GM23338 (cell line): ENCODE results near the gene APOD. TPM values are rescaled to one million over a fixed set of nuclear protein-coding genes. Genes with fewer than 3 reads are reported as not detected.
A peak's percentile ranks its signal among the peaks of the same experiment; 100 is the strongest.

Experiments used
- ATAC-seq: fragments of 200-7000 bp; cut with Tn5 transposase; 3 replicates; pipeline ENCODE4 v1.9.1; 2020
- DNase-seq: peaks from one replicate; pipeline ENCODE4 v3.0.0-alpha.2; 2015; ENCODE audit warnings: low spot score
- H2AFZ ChIP-seq: fragments of 200-600 bp; sonication (generic); 2 replicates; pipeline ENCODE4 v1.8.0; 2016; ENCODE audit warnings: antibody characterized with exemption, mild to moderate bottlenecking, moderate library complexity
- H3F3A ChIP-seq: fragments of 200-600 bp; sonication (generic); replicated peaks from 2 replicates; pipeline ENCODE4 v1.8.0; 2017; ENCODE audit warnings: antibody characterized with exemption, mixed run types, low read depth
- H3K27ac ChIP-seq: fragments of 200-600 bp; sonication (generic); 2 replicates; pipeline ENCODE4 v1.6.1; 2016; ENCODE audit warnings: low read depth
- H3K27me3 ChIP-seq: fragments of 200-600 bp; sonication (generic); 2 replicates; pipeline ENCODE4 v1.8.0; 2016; ENCODE audit warnings: mild to moderate bottlenecking, mixed run types, moderate library complexity; ENCODE audit not compliant: insufficient read depth
- H3K36me3 ChIP-seq: fragments of 200-600 bp; sonication (generic); 2 replicates; pipeline ENCODE4 v1.8.0; 2016; ENCODE audit warnings: mild to moderate bottlenecking; ENCODE audit not compliant: insufficient read depth
- H3K4me1 ChIP-seq: fragments of 200-600 bp; sonication (generic); 2 replicates; pipeline ENCODE4 v1.8.0; 2016; ENCODE audit warnings: mild to moderate bottlenecking, moderate library complexity; ENCODE audit not compliant: insufficient read depth
- H3K4me2 ChIP-seq: fragments of 200-600 bp; sonication (generic); 2 replicates; pipeline ENCODE4 v1.7.1; 2017; ENCODE audit warnings: mixed run types
- H3K4me3 ChIP-seq: fragments of 200-600 bp; sonication (generic); 2 replicates; pipeline ENCODE4 v1.6.1; 2016; ENCODE audit warnings: mixed run types
- H3K79me2 ChIP-seq: fragments of 200-600 bp; sonication (generic); replicated peaks from 2 replicates; pipeline ENCODE4 v1.8.0; 2017; ENCODE audit warnings: mild to moderate bottlenecking; ENCODE audit not compliant: insufficient read depth
- H3K9me2 ChIP-seq: fragments of 200-600 bp; sonication (generic); 2 replicates; pipeline ENCODE4 v1.8.0; 2017; ENCODE audit not compliant: insufficient read depth
- H4K20me1 ChIP-seq: fragments of 200-600 bp; sonication (generic); replicated peaks from 2 replicates; pipeline ENCODE4 v1.8.0; 2017; ENCODE audit warnings: mild to moderate bottlenecking; ENCODE audit not compliant: insufficient read depth
- H3K27ac Mint-ChIP-seq: 2 replicates; pipeline ENCODE4 v1.8.0; 2020; ENCODE audit warnings: inconsistent platforms, mild to moderate bottlenecking, moderate library complexity, mixed read lengths
- H3K27me3 Mint-ChIP-seq: 3 replicates; pipeline ENCODE4 v1.8.0; 2022; ENCODE audit warnings: low read depth, mild to moderate bottlenecking, moderate library complexity, mixed read lengths, inconsistent platforms; ENCODE audit not compliant: insufficient read depth, poor library complexity
- H3K36me3 Mint-ChIP-seq: 3 replicates; pipeline ENCODE4 v1.8.0; 2021; ENCODE audit warnings: low read depth, mild to moderate bottlenecking, inconsistent platforms, moderate library complexity, mixed read lengths
- H3K4me1 Mint-ChIP-seq: 3 replicates; pipeline ENCODE4 v1.8.0; 2020; ENCODE audit warnings: mild to moderate bottlenecking, inconsistent platforms, mixed read lengths
- H3K4me3 Mint-ChIP-seq: 3 replicates; pipeline ENCODE4 v1.8.0; 2021; ENCODE audit warnings: moderate library complexity, mild to moderate bottlenecking, inconsistent platforms, mixed read lengths
- H3K9me3 Mint-ChIP-seq: 3 replicates; pipeline ENCODE4 v1.8.0; 2020; ENCODE audit warnings: moderate library complexity, mild to moderate bottlenecking, inconsistent platforms, mixed read lengths
- CREB1 ChIP-seq: fragments of 250-450 bp; sonication (Bioruptor Pico); IDR thresholded peaks from 2 replicates; pipeline ENCODE4 v1.5.0; 2020; ENCODE audit warnings: low read depth, mild to moderate bottlenecking, moderate library complexity
- CTCF ChIP-seq, 2 experiments: fragments of 200-600 bp in 1 of 2; sonication (generic) in 1 of 2; conservative IDR thresholded peaks; 2 replicates each; pipeline versions ENCODE4 v1.5.1 to v1.6.1; 2016 to 2017; ENCODE audit warnings: antibody characterized with exemption in 2 of 2, low read depth in 2 of 2, mild to moderate bottlenecking in 2 of 2, moderate library complexity in 1 of 2
- ETS1 ChIP-seq: IDR thresholded peaks from 2 replicates; pipeline ENCODE4 v1.6.1; 2016; ENCODE audit warnings: antibody characterized with exemption
- EZH2 ChIP-seq: fragments of 200-600 bp; sonication (generic); IDR thresholded peaks from one replicate; pipeline ENCODE4 v1.8.0; 2017; ENCODE audit warnings: antibody characterized with exemption, mild to moderate bottlenecking, low read depth; ENCODE audit not compliant: unreplicated experiment
- EZH2phosphoT487 ChIP-seq: fragments of 200-600 bp; sonication (generic); IDR thresholded peaks from one replicate; pipeline ENCODE4 v1.8.1; 2018; ENCODE audit warnings: antibody characterized with exemption; ENCODE audit not compliant: unreplicated experiment
- JUNB ChIP-seq: IDR thresholded peaks from one replicate; pipeline ENCODE4 v1.6.1; 2016; ENCODE audit warnings: antibody characterized with exemption; ENCODE audit not compliant: unreplicated experiment
- POLR2AphosphoS5 ChIP-seq: IDR thresholded peaks from 2 replicates; pipeline ENCODE4 v1.6.1; 2016; ENCODE audit warnings: antibody characterized with exemption, low read depth
- STAT1 ChIP-seq: IDR thresholded peaks from one replicate; pipeline ENCODE4 v1.6.1; 2016; ENCODE audit warnings: antibody characterized with exemption; ENCODE audit not compliant: unreplicated experiment
- ZNF114 ChIP-seq: fragments of 250-450 bp; sonication (Bioruptor Pico); IDR thresholded peaks from 2 replicates; pipeline ENCODE4 v1.5.0; 2020; ENCODE audit warnings: mild to moderate bottlenecking, moderate library complexity
- ZNF331 ChIP-seq: fragments of 250-450 bp; sonication (Bioruptor Pico); IDR thresholded peaks from 2 replicates; pipeline ENCODE4 v1.5.0; 2020; ENCODE audit warnings: low read depth, mild to moderate bottlenecking, moderate library complexity
- polyA plus RNA-seq: library from polyadenylated mRNA; unstranded; fragments of >200 nt; fragmentation: Nextera tagmentation; extraction: Ambion mirVana; gene quantifications from 2 replicates; pipeline ENCODE4 v1.2.1, GENCODE V29; 2016
- total RNA-seq: library from RNA; depleted of rRNA; stranded (reverse); fragments of >200 nt; shearing (Covaris generic); gene quantifications from 2 replicates; pipeline ENCODE4 v1.2.3, GENCODE V29; 2014
- TF ChIP-seq, protein P1 (sequence below): fragments of 250-450 bp; sonication (Bioruptor Pico); IDR thresholded peaks from 2 replicates; pipeline ENCODE4 v1.5.0; 2020; ENCODE audit warnings: mild to moderate bottlenecking, moderate library complexity

APOD gene
- total and polyA plus RNA-seq, 2 experiments from 2014 or later, result not detected

- Mint-ChIP-seq H3K36me3 (no peaks in the 10 kb centered on the region), H3K27me3 (peaks cover 11% of the 10 kb centered on the region), H3K9me3 (no peaks in the 10 kb centered on the region), H3K4me1 (peaks cover 40% of the 10 kb centered on the region), H3K4me3 (peak overlapping the region; percentile 86), H3K27ac (peak overlapping the region; percentile 68; the same call in 1 of the 2 replicates)
- Histone ChIP-seq H3F3A (no peaks in the 10 kb centered on the region), H3K27ac (no peak overlapping the region), H3K4me3 (peak overlapping the region; percentile 89), H3K36me3 (no peaks in the 10 kb centered on the region), H3K27me3 (peaks cover 33% of the 10 kb centered on the region), H2AFZ (peak overlapping the region; percentile 99), H3K79me2 (peaks cover 37% of the 10 kb centered on the region), H3K4me1 (peaks cover 45% of the 10 kb centered on the region), H3K4me2 (peak overlapping the region; percentile 89), H3K9me2 (no peaks in the 10 kb centered on the region), H4K20me1 (peaks cover 9% of the 10 kb centered on the region; the same call in 1 of the 2 replicates)
- DNase-seq (peak; percentile 50), ATAC-seq (peak; percentile 55)
- peak; percentile 83 for TF ChIP-seq CREB1 (CRISPR knock-in tag)
- no peak for TF ChIP-seq STAT1
These were observed 40.1 kb downstream of the APOD start for GRCh38 chr3:195543500-195544229.

DNA sequence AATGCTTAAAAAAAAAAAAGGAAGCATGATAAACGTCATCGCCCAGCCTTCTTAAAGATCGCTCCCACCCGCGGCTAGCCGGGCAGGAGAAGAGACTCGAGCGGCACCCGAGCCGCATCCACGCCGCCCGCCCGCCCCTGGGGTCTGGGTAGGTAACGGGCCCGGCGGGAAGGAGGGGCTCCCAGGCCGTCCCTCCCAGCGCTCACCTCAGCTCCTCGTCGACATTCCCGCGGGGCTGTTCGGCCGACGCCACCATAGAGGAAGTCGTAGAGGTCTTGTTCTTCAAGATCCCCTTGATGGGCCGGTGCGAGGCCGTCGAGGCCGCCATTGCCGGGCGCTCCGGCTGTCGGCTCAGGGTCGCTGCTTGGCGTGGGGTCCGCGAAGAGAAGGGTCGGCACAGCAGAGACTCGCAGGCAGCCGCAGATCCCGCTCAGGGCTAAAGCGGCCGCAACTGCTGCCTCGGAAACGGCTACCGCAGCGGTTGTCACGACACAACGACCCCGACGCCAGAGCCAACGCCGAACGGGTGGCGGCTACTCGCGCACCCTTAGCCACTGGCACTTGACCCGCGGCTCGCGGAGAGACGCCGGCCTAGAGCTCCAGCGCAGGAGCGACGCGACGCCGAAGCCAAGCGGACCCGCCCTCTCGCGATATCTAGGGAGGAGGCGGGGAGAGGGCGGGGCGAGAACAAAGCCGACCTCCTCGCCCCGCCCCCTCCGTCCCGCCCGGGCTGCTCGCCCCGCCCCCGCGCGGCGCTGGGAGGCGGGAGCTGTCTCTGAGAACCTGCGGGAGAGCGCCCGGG lies 40.8 kb downstream of the APOD start, which contains the start of gene PPP1R2:
TSS of gene PPP1R2 (minus strand) at position 628 of the 802 bp plus-strand sequence. CDS start at position 328, 300 bp downstream.
- H4K20me1 ChIP-seq, result peaks cover 9% of the 10 kb centered on the region; the same call in 1 of the 2 replicates
- ATAC-seq (peak; percentile 89), DNase-seq (peak; percentile 94)
- H3K4me1 ChIP-seq, result peaks cover 39% of the 10 kb centered on the region
- peaks cover 33% of the 10 kb centered on the region for H3K27me3 ChIP-seq
- peak within 1 kb of the TSS; percentile 68; the same call in 1 of the 2 replicates for H3K27ac Mint-ChIP-seq
- no peaks in the 10 kb centered on the region for H3K36me3 Mint-ChIP-seq
- H3K4me3 ChIP-seq, result peak within 1 kb of the TSS; percentile 89
- H3K9me3 Mint-ChIP-seq, result no peaks in the 10 kb centered on the region
- H3K9me2 ChIP-seq, result no peaks in the 10 kb centered on the region
- H3K27me3 Mint-ChIP-seq, result peaks cover 11% of the 10 kb centered on the region
- no peaks in the 10 kb centered on the region for H3F3A ChIP-seq
- H3K4me3 Mint-ChIP-seq, result peak within 1 kb of the TSS; percentile 86
- TF ChIP-seq CTCF (conservative IDR thresholded peaks at IDR 0.05; ENCODE audit: low read depth in 2 of 2) (no peak), EZH2 (no peak), EZH2phosphoT487 (no peak), POLR2AphosphoS5 (peak; percentile 95), ETS1 (no peak), JUNB (no peak), ZNF114 (CRISPR knock-in tag) (no peak), ZNF331 (no peak)
- TF ChIP-seq, protein P1, sequence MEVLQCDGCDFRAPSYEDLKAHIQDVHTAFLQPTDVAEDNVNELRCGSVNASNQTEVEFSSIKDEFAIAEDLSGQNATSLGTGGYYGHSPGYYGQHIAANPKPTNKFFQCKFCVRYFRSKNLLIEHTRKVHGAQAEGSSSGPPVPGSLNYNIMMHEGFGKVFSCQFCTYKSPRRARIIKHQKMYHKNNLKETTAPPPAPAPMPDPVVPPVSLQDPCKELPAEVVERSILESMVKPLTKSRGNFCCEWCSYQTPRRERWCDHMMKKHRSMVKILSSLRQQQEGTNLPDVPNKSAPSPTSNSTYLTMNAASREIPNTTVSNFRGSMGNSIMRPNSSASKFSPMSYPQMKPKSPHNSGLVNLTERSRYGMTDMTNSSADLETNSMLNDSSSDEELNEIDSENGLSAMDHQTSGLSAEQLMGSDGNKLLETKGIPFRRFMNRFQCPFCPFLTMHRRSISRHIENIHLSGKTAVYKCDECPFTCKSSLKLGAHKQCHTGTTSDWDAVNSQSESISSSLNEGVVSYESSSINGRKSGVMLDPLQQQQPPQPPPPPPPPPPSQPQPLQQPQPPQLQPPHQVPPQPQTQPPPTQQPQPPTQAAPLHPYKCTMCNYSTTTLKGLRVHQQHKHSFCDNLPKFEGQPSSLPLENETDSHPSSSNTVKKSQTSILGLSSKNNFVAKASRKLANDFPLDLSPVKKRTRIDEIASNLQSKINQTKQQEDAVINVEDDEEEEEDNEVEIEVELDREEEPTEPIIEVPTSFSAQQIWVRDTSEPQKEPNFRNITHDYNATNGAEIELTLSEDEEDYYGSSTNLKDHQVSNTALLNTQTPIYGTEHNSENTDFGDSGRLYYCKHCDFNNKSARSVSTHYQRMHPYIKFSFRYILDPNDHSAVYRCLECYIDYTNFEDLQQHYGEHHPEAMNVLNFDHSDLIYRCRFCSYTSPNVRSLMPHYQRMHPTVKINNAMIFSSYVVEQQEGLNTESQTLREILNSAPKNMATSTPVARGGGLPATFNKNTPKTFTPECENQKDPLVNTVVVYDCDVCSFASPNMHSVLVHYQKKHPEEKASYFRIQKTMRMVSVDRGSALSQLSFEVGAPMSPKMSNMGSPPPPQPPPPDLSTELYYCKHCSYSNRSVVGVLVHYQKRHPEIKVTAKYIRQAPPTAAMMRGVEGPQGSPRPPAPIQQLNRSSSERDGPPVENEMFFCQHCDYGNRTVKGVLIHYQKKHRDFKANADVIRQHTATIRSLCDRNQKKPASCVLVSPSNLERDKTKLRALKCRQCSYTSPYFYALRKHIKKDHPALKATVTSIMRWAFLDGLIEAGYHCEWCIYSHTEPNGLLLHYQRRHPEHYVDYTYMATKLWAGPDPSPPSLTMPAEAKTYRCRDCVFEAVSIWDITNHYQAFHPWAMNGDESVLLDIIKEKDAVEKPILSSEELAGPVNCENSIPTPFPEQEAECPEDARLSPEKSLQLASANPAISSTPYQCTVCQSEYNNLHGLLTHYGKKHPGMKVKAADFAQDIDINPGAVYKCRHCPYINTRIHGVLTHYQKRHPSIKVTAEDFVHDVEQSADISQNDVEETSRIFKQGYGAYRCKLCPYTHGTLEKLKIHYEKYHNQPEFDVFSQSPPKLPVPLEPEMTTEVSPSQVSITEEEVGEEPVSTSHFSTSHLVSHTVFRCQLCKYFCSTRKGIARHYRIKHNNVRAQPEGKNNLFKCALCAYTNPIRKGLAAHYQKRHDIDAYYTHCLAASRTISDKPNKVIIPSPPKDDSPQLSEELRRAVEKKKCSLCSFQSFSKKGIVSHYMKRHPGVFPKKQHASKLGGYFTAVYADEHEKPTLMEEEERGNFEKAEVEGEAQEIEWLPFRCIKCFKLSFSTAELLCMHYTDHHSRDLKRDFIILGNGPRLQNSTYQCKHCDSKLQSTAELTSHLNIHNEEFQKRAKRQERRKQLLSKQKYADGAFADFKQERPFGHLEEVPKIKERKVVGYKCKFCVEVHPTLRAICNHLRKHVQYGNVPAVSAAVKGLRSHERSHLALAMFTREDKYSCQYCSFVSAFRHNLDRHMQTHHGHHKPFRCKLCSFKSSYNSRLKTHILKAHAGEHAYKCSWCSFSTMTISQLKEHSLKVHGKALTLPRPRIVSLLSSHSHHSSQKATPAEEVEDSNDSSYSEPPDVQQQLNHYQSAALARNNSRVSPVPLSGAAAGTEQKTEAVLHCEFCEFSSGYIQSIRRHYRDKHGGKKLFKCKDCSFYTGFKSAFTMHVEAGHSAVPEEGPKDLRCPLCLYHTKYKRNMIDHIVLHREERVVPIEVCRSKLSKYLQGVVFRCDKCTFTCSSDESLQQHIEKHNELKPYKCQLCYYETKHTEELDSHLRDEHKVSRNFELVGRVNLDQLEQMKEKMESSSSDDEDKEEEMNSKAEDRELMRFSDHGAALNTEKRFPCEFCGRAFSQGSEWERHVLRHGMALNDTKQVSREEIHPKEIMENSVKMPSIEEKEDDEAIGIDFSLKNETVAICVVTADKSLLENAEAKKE, result no peak
- no peak within 1 kb of the TSS for H3K27ac ChIP-seq
- H3K79me2 ChIP-seq, result peaks cover 45% of the 10 kb centered on the region
- H3K4me1 Mint-ChIP-seq, result peaks cover 32% of the 10 kb centered on the region
- H2AFZ ChIP-seq, result peak within 1 kb of the TSS; percentile 99
- H3K4me2 ChIP-seq, result peak within 1 kb of the TSS; percentile 89
- H3K36me3 ChIP-seq, result no peaks in the 10 kb centered on the region
